Activated T-cell treated with anti-CD3 and anti-CD28 coated beads, Interleukin-2, amount 50 U/mL, for 4 hours (primary cell): ENCODE data around the gene EHBP1L1. TPM values are rescaled to one million over a fixed set of nuclear protein-coding genes. Genes with fewer than 3 reads are reported as not detected.

Experiments used
- ATAC-seq, 2 donors: fragments of 200-7000 bp; cut with Tn5 transposase; one replicate each; pipeline ENCODE4 v1.10.0; 2021
- DNase-seq: peaks from one replicate; pipeline ENCODE4 v3.0.0-alpha.2; 2020
- H3K27me3 Mint-ChIP-seq: one replicate; pipeline ENCODE4 v1.8.0; 2021; ENCODE audit warnings: low read depth, mixed read lengths
- H3K36me3 Mint-ChIP-seq: one replicate; pipeline ENCODE4 v1.8.0; 2022; ENCODE audit warnings: mixed read lengths; ENCODE audit not compliant: insufficient read depth
- H3K4me1 Mint-ChIP-seq: one replicate; pipeline ENCODE4 v1.8.0; 2021; ENCODE audit warnings: low read depth, mixed read lengths
- H3K4me3 Mint-ChIP-seq: one replicate; pipeline ENCODE4 v1.8.0; 2021; ENCODE audit warnings: mild to moderate bottlenecking, moderate library complexity, mixed read lengths
- H3K9me3 Mint-ChIP-seq: one replicate; pipeline ENCODE4 v1.8.0; 2021; ENCODE audit warnings: mixed read lengths
- total RNA-seq, 3 donors: library from RNA; stranded (reverse); gene quantifications; one replicate each; pipeline ENCODE4 v1.2.1, GENCODE V29; 2021

EHBP1L1 gene
- total RNA-seq, 3 donors from 2014 or later = 59.8 to 84.9 (median 80.1) TPM

GRCh38 chr11:65599216-65599954 is 23.5 kb downstream of the EHBP1L1 start:
- H3K4me3 Mint-ChIP-seq = no peak overlapping the region
- no peaks in the 10 kb centered on the region for H3K9me3 Mint-ChIP-seq
- no peak for DNase-seq
- no peak for ATAC-seq
- no peaks in the 10 kb centered on the region for H3K27me3 Mint-ChIP-seq
- H3K36me3 Mint-ChIP-seq = peaks cover 7% of the 10 kb centered on the region
- peaks cover 8% of the 10 kb centered on the region for H3K4me1 Mint-ChIP-seq

DNA sequence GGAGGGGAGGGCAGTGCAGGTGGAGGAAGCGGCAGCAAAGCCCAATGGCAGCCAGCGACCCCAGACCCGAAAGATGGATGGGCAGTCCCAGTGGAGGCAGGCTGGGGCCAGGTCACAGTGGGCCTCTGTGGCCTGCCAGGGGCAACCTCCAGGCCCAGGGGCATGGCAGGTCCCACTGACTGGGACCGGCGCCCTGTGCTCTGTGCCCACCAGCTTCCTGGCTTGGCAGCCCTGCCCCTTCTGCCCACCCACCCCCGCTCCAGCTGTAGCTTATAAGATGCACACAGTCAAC is 24.0 kb downstream of the EHBP1L1 start:
- no peak for DNase-seq
- Mint-ChIP-seq H3K36me3 (peaks cover 8% of the 10 kb centered on the region), H3K4me1 (peaks cover 6% of the 10 kb centered on the region), H3K27me3 (no peaks in the 10 kb centered on the region), H3K9me3 (no peaks in the 10 kb centered on the region), H3K4me3 (no peak overlapping the region)
- ATAC-seq = no peak

DNA sequence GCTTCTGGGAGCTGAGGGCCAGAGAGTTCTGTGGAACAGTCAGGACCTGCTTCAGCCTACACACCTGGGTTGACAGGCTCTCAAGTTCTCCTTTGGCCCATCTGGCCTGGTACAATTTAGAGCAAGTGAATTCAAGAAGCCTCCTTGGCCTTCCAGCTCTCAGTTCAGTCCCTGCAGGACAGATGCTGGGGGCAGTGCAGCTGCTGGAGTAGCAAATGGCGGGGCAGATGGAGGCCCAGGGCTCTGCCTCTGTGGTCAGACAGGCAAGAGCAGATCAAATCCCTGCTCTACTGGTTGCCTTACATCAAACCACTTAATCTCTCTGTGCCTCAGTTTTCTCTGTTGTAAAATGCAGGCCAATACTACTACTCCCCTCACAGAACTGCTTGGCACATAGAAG is 28.4 kb downstream of the EHBP1L1 start:
- H3K36me3 Mint-ChIP-seq = peaks cover 10% of the 10 kb centered on the region

DNA sequence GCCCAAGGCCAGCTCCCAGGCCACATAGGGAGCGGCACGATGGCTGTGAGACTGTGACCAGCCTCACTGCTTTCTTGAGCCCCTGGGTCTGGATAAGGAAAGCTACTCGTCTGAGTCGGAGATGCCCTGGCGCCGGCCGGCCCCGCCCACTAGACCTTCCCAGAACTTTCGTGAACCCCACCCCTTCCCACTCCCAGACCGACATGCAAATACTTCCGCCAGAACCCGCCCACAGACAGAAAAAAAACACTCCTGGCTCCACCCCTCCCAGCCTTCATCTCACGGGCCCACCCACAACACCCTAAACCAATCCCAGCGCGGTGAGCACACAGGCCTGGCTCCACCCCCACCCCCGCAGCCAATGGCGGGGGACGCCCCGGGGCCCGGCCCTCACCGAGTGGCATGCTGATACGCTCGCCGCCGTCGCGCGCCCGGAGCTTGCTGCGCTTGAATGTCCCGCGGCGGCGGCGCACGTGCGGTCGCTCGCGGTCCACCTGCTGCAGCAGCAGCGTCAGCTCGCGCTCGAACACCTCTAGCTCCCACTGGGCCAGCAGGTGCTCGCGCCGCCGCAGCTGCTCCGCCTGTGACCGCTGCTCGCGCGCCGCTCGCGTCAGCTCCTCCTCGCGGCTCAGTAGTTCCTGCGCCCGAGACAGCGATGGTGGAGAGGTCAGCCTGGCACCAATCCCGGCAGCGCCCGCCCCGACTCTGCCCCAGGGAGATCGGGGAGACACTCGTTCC is 31.2 kb downstream of the EHBP1L1 start:
- H3K27me3 Mint-ChIP-seq = no peaks in the 10 kb centered on the region
- no peak overlapping the region for H3K4me3 Mint-ChIP-seq
- no peak for DNase-seq
- peak; percentile 65 to 69 for ATAC-seq
- H3K4me1 Mint-ChIP-seq = peaks cover 31% of the 10 kb centered on the region
- no peaks in the 10 kb centered on the region for H3K9me3 Mint-ChIP-seq
- H3K36me3 Mint-ChIP-seq = peaks cover 14% of the 10 kb centered on the region

More for the DNA sequence above, 28.4 kb downstream of the EHBP1L1 start:
- no peak for ATAC-seq
- no peaks in the 10 kb centered on the region for H3K27me3 Mint-ChIP-seq
- H3K4me1 Mint-ChIP-seq = peaks cover 5% of the 10 kb centered on the region
- no peak overlapping the region for H3K4me3 Mint-ChIP-seq
- H3K9me3 Mint-ChIP-seq = no peaks in the 10 kb centered on the region
- no peak for DNase-seq

GRCh38 chr11:65607614-65608426 is 32.0 kb downstream of the EHBP1L1 start:
- no peak for ATAC-seq
- H3K4me1 Mint-ChIP-seq = peaks cover 37% of the 10 kb centered on the region
- no peaks in the 10 kb centered on the region for H3K9me3 Mint-ChIP-seq
- no peaks in the 10 kb centered on the region for H3K27me3 Mint-ChIP-seq
- H3K36me3 Mint-ChIP-seq = peaks cover 14% of the 10 kb centered on the region
- no peak for DNase-seq
- no peak overlapping the region for H3K4me3 Mint-ChIP-seq

- H3K9me3 Mint-ChIP-seq = no peaks in the 10 kb centered on the region
- H3K4me3 Mint-ChIP-seq = no peak overlapping the region
- peaks cover 42% of the 10 kb centered on the region for H3K4me1 Mint-ChIP-seq
- ATAC-seq = no peak
- H3K27me3 Mint-ChIP-seq = no peaks in the 10 kb centered on the region
- DNase-seq = no peak
- peaks cover 11% of the 10 kb centered on the region for H3K36me3 Mint-ChIP-seq
Measured at GRCh38 chr11:65609229-65609628, 33.4 kb downstream of the EHBP1L1 start.

GRCh38 chr11:65609665-65610064 is 33.8 kb downstream of the EHBP1L1 start:
- H3K4me1 Mint-ChIP-seq = peaks cover 42% of the 10 kb centered on the region
- no peak for ATAC-seq
- no peak for DNase-seq
- H3K4me3 Mint-ChIP-seq = no peak overlapping the region
- no peaks in the 10 kb centered on the region for H3K27me3 Mint-ChIP-seq
- H3K9me3 Mint-ChIP-seq = no peaks in the 10 kb centered on the region
- peaks cover 10% of the 10 kb centered on the region for H3K36me3 Mint-ChIP-seq

DNA sequence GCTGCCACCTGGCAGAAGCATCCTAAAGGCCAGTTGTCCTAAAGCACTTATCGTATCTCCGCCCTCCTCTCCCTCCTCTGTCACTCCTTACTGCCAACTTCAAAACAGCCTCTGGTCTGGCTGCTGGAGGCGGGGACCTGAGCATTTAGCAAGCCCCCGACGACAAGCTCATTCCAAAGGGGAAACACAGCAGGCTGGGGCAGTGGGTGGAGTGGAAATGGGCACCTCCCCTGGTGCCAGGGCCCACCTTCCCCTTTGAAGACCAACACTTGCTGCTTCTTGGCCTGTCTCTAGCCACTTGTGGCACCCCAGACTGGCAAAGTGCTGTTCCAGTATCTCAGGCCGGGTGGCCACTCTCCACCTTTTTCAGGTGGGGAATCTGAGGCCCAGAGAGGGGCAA is 34.6 kb downstream of the EHBP1L1 start:
- H3K27me3 Mint-ChIP-seq = no peaks in the 10 kb centered on the region
- peaks cover 42% of the 10 kb centered on the region for H3K4me1 Mint-ChIP-seq
- H3K4me3 Mint-ChIP-seq = no peak overlapping the region
- H3K9me3 Mint-ChIP-seq = no peaks in the 10 kb centered on the region
- DNase-seq (no peak), ATAC-seq (no peak)
- peaks cover 10% of the 10 kb centered on the region for H3K36me3 Mint-ChIP-seq

GRCh38 chr11:65611028-65611757 is 35.3 kb downstream of the EHBP1L1 start:
- peaks cover 42% of the 10 kb centered on the region for H3K4me1 Mint-ChIP-seq
- H3K36me3 Mint-ChIP-seq = peaks cover 10% of the 10 kb centered on the region
- H3K4me3 Mint-ChIP-seq = peak overlapping the region; percentile 45
- H3K27me3 Mint-ChIP-seq = no peaks in the 10 kb centered on the region
- DNase-seq (no peak), ATAC-seq (no peak)
- no peaks in the 10 kb centered on the region for H3K9me3 Mint-ChIP-seq

DNA sequence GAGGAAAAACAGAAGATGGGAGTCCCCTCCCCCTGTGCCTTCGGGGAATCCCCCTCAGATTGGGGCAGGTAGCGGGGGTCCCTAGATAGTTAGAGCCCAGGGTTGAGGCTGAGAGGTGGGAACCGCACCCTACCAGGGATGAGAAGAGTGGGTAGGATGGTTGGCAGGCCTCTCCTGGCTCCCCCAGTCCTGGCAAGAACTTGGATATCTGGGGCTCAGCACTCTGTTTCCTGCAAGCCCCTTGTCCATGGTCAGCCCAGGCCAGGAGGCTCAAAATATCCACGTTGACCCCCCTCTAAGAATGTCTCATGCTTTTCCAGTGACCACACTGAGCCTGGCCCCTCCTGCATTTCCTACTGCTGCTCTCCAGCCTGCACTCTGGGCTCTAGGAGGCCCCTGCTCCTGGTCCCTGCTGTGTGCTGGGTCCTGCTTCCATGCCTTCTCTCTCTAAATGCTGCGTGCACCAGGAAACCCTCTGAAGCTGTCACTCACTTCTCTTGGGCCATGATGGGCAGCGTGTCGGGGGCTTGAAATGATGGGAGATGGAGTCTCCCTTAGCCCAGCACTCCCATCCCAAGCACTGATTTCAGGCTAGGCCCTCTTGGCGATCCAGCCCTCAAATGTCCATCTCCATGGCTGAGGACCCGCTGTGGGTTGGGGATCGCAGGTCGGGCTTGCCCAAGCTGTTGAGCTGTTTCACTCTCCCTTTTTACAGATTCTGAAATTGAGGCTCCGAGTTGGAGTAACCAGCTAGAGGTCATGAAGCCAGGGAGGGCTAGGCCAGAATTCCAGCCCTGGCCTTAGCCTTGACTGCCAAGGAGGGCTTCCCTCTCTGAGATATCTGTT is 36.1 kb downstream of the EHBP1L1 start:
- peaks cover 12% of the 10 kb centered on the region for H3K36me3 Mint-ChIP-seq
- ATAC-seq (no peak), DNase-seq (no peak)
- no peaks in the 10 kb centered on the region for H3K27me3 Mint-ChIP-seq
- no peaks in the 10 kb centered on the region for H3K9me3 Mint-ChIP-seq
- H3K4me3 Mint-ChIP-seq = peak overlapping the region; percentile 94
- H3K4me1 Mint-ChIP-seq = peaks cover 47% of the 10 kb centered on the region

- no peaks in the 10 kb centered on the region for H3K27me3 Mint-ChIP-seq
- H3K9me3 Mint-ChIP-seq = no peaks in the 10 kb centered on the region
- H3K4me3 Mint-ChIP-seq = peak overlapping the region; percentile 94
- no peak for ATAC-seq
- peaks cover 54% of the 10 kb centered on the region for H3K4me1 Mint-ChIP-seq
- peaks cover 9% of the 10 kb centered on the region for H3K36me3 Mint-ChIP-seq
- no peak for DNase-seq
Measured at GRCh38 chr11:65612691-65613090, 36.8 kb downstream of the EHBP1L1 start.

DNA sequence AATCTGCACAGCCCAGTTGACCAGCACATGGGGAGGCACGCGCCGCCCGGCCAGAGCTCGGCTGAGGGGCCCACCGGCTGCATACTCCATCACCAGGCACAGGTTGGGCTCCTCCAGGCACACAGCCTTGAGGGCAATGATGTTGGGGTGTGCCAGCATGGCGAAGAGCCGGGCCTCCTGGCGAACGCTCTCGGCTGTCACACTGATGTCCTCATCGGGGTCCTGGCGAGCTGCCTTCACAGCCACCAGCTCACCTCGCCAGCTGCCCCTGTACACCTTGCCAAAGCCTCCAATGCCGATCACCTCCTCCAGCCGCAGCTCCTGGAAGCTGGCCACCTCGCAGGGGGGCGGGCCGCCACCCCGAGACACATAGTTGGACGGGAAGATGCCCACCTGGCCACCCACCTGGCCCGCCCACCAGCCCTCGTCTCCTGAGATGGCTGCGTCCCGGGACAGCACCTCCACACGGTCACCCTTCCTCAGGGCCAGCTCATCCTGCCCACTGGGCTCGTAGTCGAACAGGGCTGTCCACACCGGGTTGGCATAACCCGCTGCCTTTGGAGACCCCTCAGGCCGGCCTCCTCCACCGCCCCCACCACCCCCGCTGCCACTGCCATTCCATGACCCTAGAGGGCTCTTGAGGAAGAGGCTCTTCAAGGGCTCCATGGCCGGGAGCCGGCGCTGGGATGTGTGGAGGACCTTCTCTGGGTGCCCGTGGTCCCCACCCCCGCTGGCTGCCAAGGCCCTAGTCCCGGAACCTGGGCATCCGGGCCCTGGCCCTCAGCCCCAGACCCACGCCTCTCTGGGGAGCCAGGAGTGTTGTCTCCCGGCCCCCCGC is 37.5 kb downstream of the EHBP1L1 start:
- Mint-ChIP-seq H3K27me3 (no peaks in the 10 kb centered on the region), H3K36me3 (peaks cover 9% of the 10 kb centered on the region), H3K4me1 (peaks cover 55% of the 10 kb centered on the region), H3K4me3 (peak overlapping the region; percentile 94), H3K9me3 (no peaks in the 10 kb centered on the region)
- DNase-seq = peak; percentile 19
- ATAC-seq = no peak
